Central memory CD8-positive, alpha-beta T cell (primary cell): ENCODE measurements around the gene SESTD1.
"Not testable (repeated sequence)": the region's sequence is repeated elsewhere in the genome, so short reads cannot be mapped to it uniquely, and the experiment has no call there.

ENCODE experiments used
- ATAC-seq: fragments of 150-1000 bp; cut with Tn5 transposase; replicated peaks from 2 replicates; pipeline ENCODE4 v1.10.0; 2022; ENCODE audit warnings: mild to moderate bottlenecking, moderate FRiP score, moderate number of reproducible peaks; ENCODE audit not compliant: poor library complexity, severe bottlenecking; ENCODE audit errors: extremely low read depth
- DNase-seq, 2 donors: peaks; one replicate each; pipeline ENCODE4 v3.0.0; 2021; ENCODE audit warnings: low spot score in 2 of 2
- H3K27ac Mint-ChIP-seq: one replicate; pipeline ENCODE4 v1.8.0; 2022; ENCODE audit warnings: low read depth, mild to moderate bottlenecking, moderate library complexity, mixed read lengths
- H3K27me3 Mint-ChIP-seq: one replicate; pipeline ENCODE4 v1.8.0; 2022; ENCODE audit warnings: mixed read lengths
- H3K36me3 Mint-ChIP-seq: one replicate; pipeline ENCODE4 v1.8.0; 2022; ENCODE audit warnings: mild to moderate bottlenecking, moderate library complexity, mixed read lengths; ENCODE audit not compliant: insufficient read depth
- H3K4me1 Mint-ChIP-seq: one replicate; pipeline ENCODE4 v1.8.0; 2022; ENCODE audit warnings: mixed read lengths
- H3K4me3 Mint-ChIP-seq: one replicate; pipeline ENCODE4 v1.8.0; 2022; ENCODE audit warnings: mild to moderate bottlenecking, moderate library complexity, mixed read lengths
- H3K9me3 Mint-ChIP-seq: one replicate; pipeline ENCODE4 v1.8.0; 2022; ENCODE audit warnings: mixed read lengths

Gene SESTD1

DNA sequence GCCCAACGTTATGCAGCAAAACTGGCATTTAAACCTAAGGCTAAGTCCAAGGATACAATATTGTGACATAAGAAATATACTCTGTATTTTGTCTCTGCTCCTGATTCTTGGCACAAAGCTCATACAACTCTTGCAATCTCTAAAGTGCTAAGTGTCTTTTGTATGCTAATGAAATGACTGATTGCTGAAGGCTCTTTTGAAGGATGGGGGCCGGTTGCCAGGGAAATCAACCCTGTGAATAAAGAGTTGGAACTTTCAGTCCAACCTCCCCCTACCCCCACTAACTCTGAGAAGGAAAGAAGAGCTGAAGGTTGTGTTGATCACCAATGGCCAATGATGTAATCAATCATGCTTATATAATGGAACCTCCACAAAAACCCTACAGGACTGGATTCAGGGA lies 40.3 kb downstream of the SESTD1 start:
- DNase-seq (no peak), ATAC-seq (no peak)
- Mint-ChIP-seq H3K9me3 (no peaks in the 10 kb centered on the region), H3K36me3 (no peaks in the 10 kb centered on the region), H3K4me3 (no peak overlapping the region), H3K4me1 (no peaks in the 10 kb centered on the region), H3K27ac (no peak overlapping the region), H3K27me3 (no peaks in the 10 kb centered on the region)

GRCh38 chr2:179222076-179222475 lies 42.6 kb downstream of the SESTD1 start:
- ATAC-seq (no peak), DNase-seq (no peak)
- no peak overlapping the region for H3K27ac Mint-ChIP-seq
- H3K36me3 Mint-ChIP-seq, result no peaks in the 10 kb centered on the region
- no peaks in the 10 kb centered on the region for H3K4me1 Mint-ChIP-seq
- no peaks in the 10 kb centered on the region for H3K27me3 Mint-ChIP-seq
- no peak overlapping the region for H3K4me3 Mint-ChIP-seq
- H3K9me3 Mint-ChIP-seq, result no peaks in the 10 kb centered on the region

DNA sequence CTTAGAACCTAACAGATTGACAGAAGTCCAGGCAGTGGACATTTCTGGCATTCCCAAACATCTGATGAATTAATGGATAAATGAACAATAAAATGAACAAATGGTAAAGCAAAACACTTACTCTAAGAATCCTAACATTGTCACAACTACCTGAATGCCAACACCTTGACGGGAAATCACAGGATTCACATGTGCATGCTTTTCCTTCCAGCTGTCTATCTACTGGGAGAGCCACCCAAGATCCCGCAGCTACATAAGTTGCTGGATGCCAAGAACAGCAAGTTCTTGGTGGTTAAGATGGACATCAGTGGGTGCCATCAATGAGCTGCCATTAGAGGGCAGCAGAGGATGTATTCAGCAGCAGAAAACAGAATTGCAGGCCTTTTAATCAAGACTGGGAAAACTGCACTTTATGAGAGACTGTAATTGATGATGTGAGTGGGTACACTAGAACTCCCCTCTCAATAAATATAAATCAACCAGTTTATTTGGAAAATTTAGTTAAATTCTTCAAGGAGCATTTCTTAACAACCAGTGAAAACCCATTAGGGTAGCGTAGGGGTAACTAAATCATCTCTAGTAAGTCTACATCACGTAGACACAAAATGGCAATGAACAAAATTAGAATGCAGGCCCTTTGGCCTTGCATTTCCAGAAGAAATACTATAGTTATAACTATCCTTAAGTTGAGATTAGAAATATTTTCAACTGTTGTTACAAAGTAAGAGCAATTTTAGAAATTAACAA lies 45.6 kb downstream of the SESTD1 start:
- no peak overlapping the region for H3K27ac Mint-ChIP-seq
- no peak for ATAC-seq
- H3K36me3 Mint-ChIP-seq, result no peaks in the 10 kb centered on the region
- no peak for DNase-seq
- no peaks in the 10 kb centered on the region for H3K27me3 Mint-ChIP-seq
- H3K4me1 Mint-ChIP-seq, result no peaks in the 10 kb centered on the region
- no peaks in the 10 kb centered on the region for H3K9me3 Mint-ChIP-seq
- no peak overlapping the region for H3K4me3 Mint-ChIP-seq

- not testable (repeated sequence) for H3K27me3 Mint-ChIP-seq, ATAC-seq, DNase-seq, H3K4me3 Mint-ChIP-seq, H3K27ac Mint-ChIP-seq, H3K9me3 Mint-ChIP-seq, H3K4me1 Mint-ChIP-seq, H3K36me3 Mint-ChIP-seq
These were observed 50.0 kb downstream of the SESTD1 start for GRCh38 chr2:179214671-179215070.

DNA sequence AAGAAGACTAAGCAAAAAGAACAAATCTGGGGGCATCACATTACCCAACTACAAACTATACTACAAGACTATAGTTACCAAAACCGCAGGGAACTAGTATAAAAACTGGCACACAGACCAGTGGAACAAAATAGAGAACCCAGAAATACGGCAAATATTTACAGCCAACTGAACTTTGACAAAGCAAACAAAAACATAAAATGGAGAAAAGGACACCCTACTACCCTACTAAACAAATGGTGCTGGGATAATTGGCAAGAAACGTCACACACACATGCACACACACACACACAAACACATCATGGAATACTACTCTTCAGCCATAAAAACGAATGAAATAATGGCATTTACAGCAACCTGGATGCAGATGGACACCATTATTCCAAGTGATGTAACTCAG lies 53.3 kb downstream of the SESTD1 start:
- peaks cover 6% of the 10 kb centered on the region for H3K9me3 Mint-ChIP-seq

DNA sequence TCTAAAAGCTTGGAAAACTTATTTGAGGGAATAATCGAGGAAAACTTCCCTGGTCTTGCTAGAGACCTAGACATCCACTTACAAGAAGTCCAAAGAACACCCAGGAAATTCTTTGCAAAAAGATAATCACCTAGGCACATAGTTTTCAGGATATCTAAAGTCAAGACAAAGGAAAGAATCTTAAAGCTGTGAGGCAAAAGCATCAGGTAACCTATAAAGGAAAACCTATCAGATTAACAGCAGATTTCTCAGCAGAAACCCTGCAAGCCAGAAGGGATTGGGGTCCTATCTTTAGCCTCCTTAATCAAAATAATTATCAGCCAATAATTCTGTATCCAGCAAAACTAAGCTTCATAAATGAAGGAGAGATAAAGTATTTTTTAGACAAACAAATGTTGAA lies 56.4 kb downstream of the SESTD1 start:
- H3K4me3 Mint-ChIP-seq, ATAC-seq, H3K4me1 Mint-ChIP-seq, H3K36me3 Mint-ChIP-seq, H3K27ac Mint-ChIP-seq, H3K9me3 Mint-ChIP-seq, H3K27me3 Mint-ChIP-seq, DNase-seq: not testable (repeated sequence)

More for the DNA sequence above, 53.3 kb downstream of the SESTD1 start:
- no peaks in the 10 kb centered on the region for H3K4me1 Mint-ChIP-seq
- H3K36me3 Mint-ChIP-seq, result no peaks in the 10 kb centered on the region
- H3K27ac Mint-ChIP-seq, result no peak overlapping the region
- DNase-seq, result no peak
- ATAC-seq, result no peak
- H3K4me3 Mint-ChIP-seq, result no peak overlapping the region
- H3K27me3 Mint-ChIP-seq, result no peaks in the 10 kb centered on the region

GRCh38 chr2:179207047-179207446 lies 57.6 kb downstream of the SESTD1 start:
- Mint-ChIP-seq H3K4me3 (no peak overlapping the region), H3K4me1 (no peaks in the 10 kb centered on the region), H3K27me3 (no peaks in the 10 kb centered on the region), H3K36me3 (no peaks in the 10 kb centered on the region), H3K27ac (no peak overlapping the region), H3K9me3 (peaks cover 12% of the 10 kb centered on the region)
- no peak for DNase-seq
- ATAC-seq, result no peak

DNA sequence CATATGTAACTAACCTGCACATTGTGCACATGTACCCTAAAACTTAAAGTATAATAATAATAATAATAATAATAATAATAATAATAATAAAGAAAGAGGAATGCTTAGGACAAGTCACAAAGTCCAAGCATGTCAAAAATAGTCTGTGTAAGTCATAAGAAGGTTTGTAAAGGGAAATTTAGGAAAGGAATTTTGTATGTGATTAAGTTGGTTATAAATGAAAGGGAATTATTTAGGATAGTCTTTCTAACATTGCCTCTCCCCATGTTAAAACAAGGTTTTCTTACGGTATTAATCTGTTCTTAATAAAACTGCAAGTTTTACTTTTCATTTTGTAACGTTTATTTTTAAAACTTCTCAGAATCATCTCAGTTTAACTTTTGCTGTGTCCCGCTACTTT lies 62.8 kb downstream of the SESTD1 start:
- no peak overlapping the region for H3K4me3 Mint-ChIP-seq
- ATAC-seq, result no peak
- no peaks in the 10 kb centered on the region for H3K4me1 Mint-ChIP-seq
- peaks cover 2% of the 10 kb centered on the region for H3K36me3 Mint-ChIP-seq
- DNase-seq, result no peak
- H3K27ac Mint-ChIP-seq, result no peak overlapping the region
- H3K27me3 Mint-ChIP-seq, result no peaks in the 10 kb centered on the region
- H3K9me3 Mint-ChIP-seq, result peaks cover 6% of the 10 kb centered on the region

DNA sequence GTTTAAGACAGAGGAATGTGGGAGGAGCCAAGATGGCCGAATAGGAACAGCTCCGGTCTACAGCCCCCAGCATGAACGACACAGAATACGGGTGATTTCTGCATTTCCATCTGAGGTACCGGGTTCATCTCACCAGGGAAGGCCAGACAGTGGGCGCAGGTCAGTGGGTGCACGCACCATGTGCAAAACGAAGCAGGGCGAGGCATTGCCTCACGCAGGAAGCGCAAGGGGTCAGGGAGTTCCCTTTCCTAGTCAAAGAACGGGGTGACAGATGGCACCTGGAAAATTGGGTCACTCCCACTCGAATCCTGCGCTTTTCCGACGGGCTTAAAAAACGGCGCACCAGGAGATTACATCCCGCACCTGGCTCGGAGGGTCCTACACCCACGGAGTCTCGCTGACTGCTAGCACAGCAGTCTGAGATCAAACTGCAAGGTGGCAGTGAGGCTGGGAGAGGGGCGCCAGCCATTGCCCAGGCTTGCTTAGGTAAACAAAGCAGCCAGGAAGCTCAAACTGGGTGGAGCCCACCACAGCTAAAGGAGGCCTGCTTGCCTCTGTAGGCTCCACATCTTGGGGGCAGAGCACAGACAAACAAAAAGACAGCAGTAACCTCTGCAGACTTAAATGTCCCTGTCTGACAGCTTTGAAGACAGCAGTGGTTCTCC lies 68.6 kb downstream of the SESTD1 start:
- H3K4me1 Mint-ChIP-seq, H3K27ac Mint-ChIP-seq, H3K27me3 Mint-ChIP-seq, ATAC-seq, H3K36me3 Mint-ChIP-seq, DNase-seq, H3K9me3 Mint-ChIP-seq, H3K4me3 Mint-ChIP-seq: not testable (repeated sequence)

GRCh38 chr2:179195141-179195540 lies 69.5 kb downstream of the SESTD1 start:
- no peak for ATAC-seq
- peaks cover 2% of the 10 kb centered on the region for H3K36me3 Mint-ChIP-seq
- no peak overlapping the region for H3K27ac Mint-ChIP-seq

GRCh38 chr2:179193759-179194394 lies 70.8 kb downstream of the SESTD1 start:
- Mint-ChIP-seq H3K9me3 (peaks cover 6% of the 10 kb centered on the region), H3K27me3 (no peaks in the 10 kb centered on the region), H3K4me1 (no peaks in the 10 kb centered on the region), H3K27ac (no peak overlapping the region), H3K36me3 (peaks cover 2% of the 10 kb centered on the region), H3K4me3 (no peak overlapping the region)
- DNase-seq (no peak), ATAC-seq (no peak)

More at GRCh38 chr2:179195141-179195540, 69.5 kb downstream of the SESTD1 start:
- DNase-seq, result no peak
- H3K27me3 Mint-ChIP-seq, result no peaks in the 10 kb centered on the region
- H3K9me3 Mint-ChIP-seq, result peaks cover 6% of the 10 kb centered on the region
- no peak overlapping the region for H3K4me3 Mint-ChIP-seq
- H3K4me1 Mint-ChIP-seq, result no peaks in the 10 kb centered on the region

DNA sequence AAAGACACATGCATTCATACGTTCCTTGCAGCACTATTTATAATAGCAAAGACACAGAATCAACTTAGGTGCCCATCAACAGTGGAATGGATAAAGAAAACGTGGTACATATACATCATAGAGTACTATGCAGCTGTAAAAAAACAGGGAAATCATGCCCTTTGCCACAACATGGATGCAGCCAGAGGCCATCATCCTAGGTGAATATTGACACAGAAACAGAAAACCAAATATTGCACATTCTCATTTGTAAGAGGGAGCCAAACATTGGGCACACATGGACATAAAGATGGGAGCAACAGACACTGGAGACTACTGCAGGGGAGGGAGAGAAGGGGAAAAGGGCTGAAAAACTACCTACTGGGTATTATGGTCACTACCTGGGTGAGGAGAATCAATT lies 73.5 kb downstream of the SESTD1 start:
- Mint-ChIP-seq H3K36me3 (no peaks in the 10 kb centered on the region), H3K27me3 (no peaks in the 10 kb centered on the region), H3K4me1 (no peaks in the 10 kb centered on the region), H3K9me3 (peaks cover 14% of the 10 kb centered on the region), H3K27ac (no peak overlapping the region), H3K4me3 (no peak overlapping the region)
- ATAC-seq, result no peak
- no peak for DNase-seq

- no peaks in the 10 kb centered on the region for H3K27me3 Mint-ChIP-seq
- H3K27ac Mint-ChIP-seq, result no peak overlapping the region
- H3K4me3 Mint-ChIP-seq, result no peak overlapping the region
- H3K4me1 Mint-ChIP-seq, result no peaks in the 10 kb centered on the region
- H3K36me3 Mint-ChIP-seq, result no peaks in the 10 kb centered on the region
- peaks cover 8% of the 10 kb centered on the region for H3K9me3 Mint-ChIP-seq
- DNase-seq, result no peak
- ATAC-seq, result no peak
These were observed 78.5 kb downstream of the SESTD1 start for GRCh38 chr2:179186126-179186525.
